ENCODE results near the gene CELF1. TPM values are rescaled to one million over a fixed set of nuclear protein-coding genes. Genes with fewer than 3 reads are reported as not detected.
"Not testable (repeated sequence)": the region's sequence is repeated elsewhere in the genome, so short reads cannot be mapped to it uniquely, and the experiment has no call there.

The CELF1 gene
- total and polyA plus RNA-seq, 11 donors, result 27.3 to 111 (median 85.5) TPM

DNA sequence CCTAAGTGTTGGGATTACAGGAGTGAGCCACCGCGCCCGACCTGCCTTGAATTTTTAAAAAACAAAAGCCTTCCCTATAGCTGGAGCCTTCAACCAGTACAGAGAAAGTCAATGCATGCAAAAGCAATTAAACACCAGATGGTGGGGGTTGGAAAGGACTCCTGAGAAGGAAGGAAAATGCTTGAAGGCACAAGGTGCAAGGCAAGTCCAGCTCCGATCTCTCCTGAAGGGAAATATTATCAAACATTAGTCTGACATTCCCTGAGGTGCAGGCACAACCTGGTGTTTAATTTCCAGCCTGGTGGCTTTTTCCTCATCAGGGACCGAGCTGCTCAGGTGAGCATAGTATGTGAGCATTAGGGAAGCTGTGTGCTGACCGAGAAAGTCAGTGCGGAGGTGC lies 91.1 kb downstream of the CELF1 start:
- TF ChIP-seq POLR2A (IDR thresholded peaks at IDR 0.05) (no peak), CTCF (IDR thresholded peaks at IDR 0.05) (no peak)
- Histone ChIP-seq H3K27me3 (no peaks in the 10 kb centered on the region), H3K27ac (no peak overlapping the region), H3K36me3 (peaks cover 0 to 46% (median 10%) of the 10 kb centered on the region in 9 donors), H3K4me3 (no peak overlapping the region), H3K9me3 (no peaks in the 10 kb centered on the region), H3K4me1 (peaks cover 2 to 24% (median 16%) of the 10 kb centered on the region in 12 donors)
- DNase-seq (no peak), ATAC-seq (no peak)
- intact Hi-C loops (cut with DNase I), result loop anchor here in 2 of 10 donors (10.0 kb wide), 1 partner anchor 153 kb away; no protein-coding TSS in a partner anchor
- WGBS, 4 donors, result 95 to 99% (median 97%) methylated on average over 7 of the region's 7 CpGs

- Histone ChIP-seq H3K27me3 (no peaks in the 10 kb centered on the region), H3K27ac (no peak overlapping the region), H3K4me3 (no peak overlapping the region), H3K9me3 (no peaks in the 10 kb centered on the region), H3K4me1 (peaks cover 0 to 13% (median 5%) of the 10 kb centered on the region in 12 donors), H3K36me3 (peaks cover 0 to 42% (median 10%) of the 10 kb centered on the region in 9 donors)
- peak in 1 of 4 donors; percentile 9 for ATAC-seq
- 88 to 94% (median 93%) methylated on average over 2 of the region's 2 CpGs for WGBS, 4 donors
- TF ChIP-seq CTCF (IDR thresholded peaks at IDR 0.05) (no peak), POLR2A (IDR thresholded peaks at IDR 0.05) (no peak)
- intact Hi-C loops (cut with DNase I), result loop anchor here in 2 of 10 donors (10.0 kb wide), 1 partner anchor 154 kb away; no protein-coding TSS in a partner anchor
- DNase-seq, result no peak
Observed at GRCh38 chr11:47460571-47461235, 92.2 kb downstream of the CELF1 start.

DNA sequence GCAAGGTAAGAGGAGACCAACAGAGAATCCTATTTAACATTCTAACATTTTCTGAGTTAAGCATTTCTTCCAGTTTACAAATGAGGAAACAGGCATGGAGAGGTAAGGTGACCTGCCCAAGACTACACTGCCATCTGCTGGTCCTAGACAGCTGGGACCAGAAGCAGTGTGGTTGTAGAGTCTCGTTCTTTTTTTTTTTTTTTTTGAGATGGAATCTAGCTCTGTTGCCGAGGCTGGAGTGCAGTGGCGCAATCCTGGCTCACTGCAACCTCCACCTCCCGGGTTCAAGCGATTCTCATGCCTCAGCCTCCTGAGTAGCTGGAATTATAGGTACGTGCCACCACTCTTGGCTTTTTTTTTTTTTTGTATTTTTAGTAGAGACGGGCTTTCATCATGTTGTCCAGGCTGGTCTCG lies 98.7 kb downstream of the CELF1 start:
- not testable (repeated sequence) for H3K4me3 ChIP-seq, H3K4me1 ChIP-seq, H3K36me3 ChIP-seq, H3K9me3 ChIP-seq, H3K27ac ChIP-seq, H3K27me3 ChIP-seq
- WGBS, 4 donors, result 14 to 26% (median 21%) methylated on average over 8 of the region's 8 CpGs
- ATAC-seq (peak; percentile 56 to 92 (median 88)), DNase-seq (peak in 4 of 5 donors; percentile 61 to 79 (median 70))
- intact Hi-C loops (cut with DNase I), result loop anchor here in 7 of 10 donors (1.0 to 5.0 kb wide), 4 partner anchors 77 to 82 kb away; partner anchors contain the start of gene SPI1 (in 1 of the 7)
- TF ChIP-seq CTCF (IDR thresholded peaks at IDR 0.05), result peak; percentile 66 to 87 (median 78)

DNA sequence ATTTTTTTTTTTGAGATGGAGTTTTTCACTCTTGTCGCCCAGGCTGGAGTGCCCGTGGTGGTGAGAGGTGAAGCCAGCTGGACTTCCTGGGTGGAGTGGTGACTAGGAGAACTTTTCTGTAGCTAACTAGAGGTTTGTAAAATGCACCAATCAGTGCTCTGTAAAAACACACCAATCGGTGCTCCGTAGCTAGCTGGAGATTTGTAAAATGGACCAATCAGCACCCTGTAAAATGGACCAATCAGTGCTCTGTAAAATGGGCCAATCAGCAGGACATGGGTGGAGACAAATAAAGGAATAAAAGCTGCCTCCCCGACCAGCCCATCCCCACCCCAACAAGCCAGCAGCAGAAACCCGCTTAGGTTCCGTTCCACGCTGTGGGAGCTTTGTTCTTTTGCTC lies 99.6 kb downstream of the CELF1 start:
- Histone ChIP-seq H3K36me3 (no peaks in the 10 kb centered on the region), H3K4me3 (no peak overlapping the region), H3K27me3 (no peaks in the 10 kb centered on the region), H3K9me3 (no peaks in the 10 kb centered on the region), H3K4me1 (peaks cover 0 to 13% (median 0%) of the 10 kb centered on the region in 12 donors), H3K27ac (no peak overlapping the region)
- DNase-seq (no peak), ATAC-seq (no peak)
- WGBS, 4 donors, result 88 to 94% (median 93%) methylated on average over 8 of the region's 8 CpGs
- intact Hi-C loops (cut with DNase I), result loop anchor here in 5 of 10 donors (2.0 to 5.0 kb wide), 3 partner anchors 76 to 81 kb away; partner anchors contain the start of gene SPI1 (in 1 of the 5)
- TF ChIP-seq POLR2A (IDR thresholded peaks at IDR 0.05) (no peak), CTCF (IDR thresholded peaks at IDR 0.05) (no peak)
